Measurements from ENCODE around the gene FAR1.

The FAR1 gene

GRCh38 chr11:13669544-13670488 is 1.3 kb downstream of the FAR1 start:
- DNase-seq (ENCODE audit: low read depth in 3 of 3), result no peak

- no peak for DNase-seq (ENCODE audit: low read depth in 3 of 3)
Observed at GRCh38 chr11:13672576-13673210, 4.2 kb downstream of the FAR1 start.

GRCh38 chr11:13674799-13675509 is 6.5 kb downstream of the FAR1 start:
- DNase-seq (ENCODE audit: low read depth in 3 of 3), result no peak

GRCh38 chr11:13676576-13676975 is 8.1 kb downstream of the FAR1 start:
- no peak for DNase-seq (ENCODE audit: low read depth in 3 of 3)

GRCh38 chr11:13679768-13680167 is 11.3 kb downstream of the FAR1 start:
- no peak for DNase-seq (ENCODE audit: low read depth in 3 of 3)

GRCh38 chr11:13680501-13681264 is 12.2 kb downstream of the FAR1 start:
- DNase-seq (ENCODE audit: low read depth in 3 of 3), result no peak

- no peak for DNase-seq (ENCODE audit: low read depth in 3 of 3)
Observed at GRCh38 chr11:13681446-13681845, 13.0 kb downstream of the FAR1 start.

- no peak for DNase-seq (ENCODE audit: low read depth in 3 of 3)
Observed at GRCh38 chr11:13682212-13682611, 13.7 kb downstream of the FAR1 start.

GRCh38 chr11:13685461-13686108 is 17.1 kb downstream of the FAR1 start:
- no peak for DNase-seq (ENCODE audit: low read depth in 3 of 3)

- DNase-seq (ENCODE audit: low read depth in 3 of 3), result no peak
Observed at GRCh38 chr11:13686776-13687175, 18.3 kb downstream of the FAR1 start.

GRCh38 chr11:13687271-13687670 is 18.8 kb downstream of the FAR1 start:
- DNase-seq (ENCODE audit: low read depth in 3 of 3), result no peak

GRCh38 chr11:13691286-13691899 is 22.9 kb downstream of the FAR1 start:
- no peak for DNase-seq (ENCODE audit: low read depth in 3 of 3)

- DNase-seq (ENCODE audit: low read depth in 3 of 3), result no peak
Observed at GRCh38 chr11:13692172-13692571, 23.7 kb downstream of the FAR1 start.

GRCh38 chr11:13694115-13694514 is 25.6 kb downstream of the FAR1 start:
- DNase-seq (ENCODE audit: low read depth in 3 of 3), result no peak

- no peak for DNase-seq (ENCODE audit: low read depth in 3 of 3)
Observed at GRCh38 chr11:13695886-13696285, 27.4 kb downstream of the FAR1 start.

- no peak for DNase-seq (ENCODE audit: low read depth in 3 of 3)
Observed at GRCh38 chr11:13697710-13698109, 29.2 kb downstream of the FAR1 start.

GRCh38 chr11:13698132-13698531 is 29.7 kb downstream of the FAR1 start:
- DNase-seq (ENCODE audit: low read depth in 3 of 3), result no peak

GRCh38 chr11:13699041-13699440 is 30.6 kb downstream of the FAR1 start:
- no peak for DNase-seq (ENCODE audit: low read depth in 3 of 3)

- no peak for DNase-seq (ENCODE audit: low read depth in 3 of 3)
Observed at GRCh38 chr11:13699870-13700269, 31.4 kb downstream of the FAR1 start.

GRCh38 chr11:13701506-13701905 is 33.0 kb downstream of the FAR1 start:
- no peak for DNase-seq (ENCODE audit: low read depth in 3 of 3)

GRCh38 chr11:13702071-13702470 is 33.6 kb downstream of the FAR1 start:
- no peak for DNase-seq (ENCODE audit: low read depth in 3 of 3)

Data from stimulated activated CD4-positive, alpha-beta T cell treated with anti-CD3 and anti-CD28 coated beads, TNF-alpha, amount 100 ng/mL, for 48 hours (primary cell).